ENCODE measurements around the gene CDH4. TPM values are rescaled to one million over a fixed set of nuclear protein-coding genes. Genes with fewer than 3 reads are reported as not detected.

CDH4 gene
- total and polyA plus RNA-seq, 9 of the 15 experiments (the other 6 are each of a cell fraction or from before 2014, with no cell fraction given): 0.04 TPM; not detected in 8

GRCh38 chr20:61974357-61974665, 722.2 kb downstream of the CDH4 start:
- intact Hi-C loops (cut with micrococcal nuclease) (no loop called here), in situ Hi-C loops (cut with MboI) (no loop called here)
- no peak overlapping the region for H3K4me3 ChIP-seq
- TF ChIP-seq ZNF583 (CRISPR knock-in tag; IDR thresholded peaks at IDR 0.05): no peak
- H3K4me1 ChIP-seq (replicated peaks in 1 of 2; ENCODE audit: control insufficient read depth in 2 of 2, insufficient read depth in 2 of 2, low read length in 2 of 2): peaks cover 0 to 6% of the 10 kb centered on the region in 2 experiments; a peak in 1 of 5 replicates
- no peak overlapping the region for H3K4me2 ChIP-seq (ENCODE audit: insufficient read depth, low read length)
- FAIRE-seq: no peak
- no peak for ATAC-seq
- H2AFZ ChIP-seq (ENCODE audit: low read depth, low read length): no peak overlapping the region
- no peaks in the 10 kb centered on the region for H3K9me3 ChIP-seq (replicated peaks; ENCODE audit: control insufficient read depth, insufficient read depth, low read depth, low read length)
- ChIA-PET POLR2A (no interaction called here), CTCF (ENCODE audit: low intra/inter-chr PET ratio) (no interaction called here)
- no peak for DNase-seq (ENCODE audit: extremely low read depth in 1 of 4, low spot score in 3 of 4)
- peaks cover 32% of the 10 kb centered on the region; the same call in 1 of the 3 replicates for H3K36me3 ChIP-seq (ENCODE audit: control insufficient read depth, insufficient read depth, low read length)
- 92% methylated on average over 11 of the region's 14 CpGs for WGBS (ENCODE audit: insufficient coverage, low coverage, missing lambda C conversion rate)
- H3K9ac ChIP-seq (ENCODE audit: insufficient read depth in 1 of 2, low read depth in 2 of 2, low read length in 2 of 2): peak overlapping the region in 1 of 2 experiments; percentile 52; a peak in 1 of 4 replicates
- H4K20me1 ChIP-seq (replicated peaks; ENCODE audit: control insufficient read depth, insufficient read depth, low read length): no peaks in the 10 kb centered on the region
- H3K27me3 ChIP-seq (ENCODE audit: control insufficient read depth in 2 of 2, insufficient read depth in 2 of 2, low read length in 2 of 2): no peaks in the 10 kb centered on the region
- H3K9me1 ChIP-seq (ENCODE audit: control insufficient read depth, insufficient read depth, low read length): no peaks in the 10 kb centered on the region
- BruUV-seq (replicated peaks): no TSS peak
- no peaks in the 10 kb centered on the region for H3K79me2 ChIP-seq (ENCODE audit: control insufficient read depth, insufficient read depth, low read length)
- no peak overlapping the region for H3K27ac ChIP-seq (ENCODE audit: extremely low read depth, low read depth, low read length)

- BruUV-seq (replicated peaks): no TSS peak
- Histone ChIP-seq H3K27ac (ENCODE audit: extremely low read depth, low read depth, low read length) (no peak overlapping the region), H3K79me2 (ENCODE audit: control insufficient read depth, insufficient read depth, low read length) (no peaks in the 10 kb centered on the region), H3K4me2 (ENCODE audit: insufficient read depth, low read length) (no peak overlapping the region), H3K27me3 (ENCODE audit: control insufficient read depth in 2 of 2, insufficient read depth in 2 of 2, low read length in 2 of 2) (no peaks in the 10 kb centered on the region), H4K20me1 (replicated peaks; ENCODE audit: control insufficient read depth, insufficient read depth, low read length) (no peaks in the 10 kb centered on the region), H3K9me1 (ENCODE audit: control insufficient read depth, insufficient read depth, low read length) (no peaks in the 10 kb centered on the region), H3K9ac (ENCODE audit: insufficient read depth in 1 of 2, low read depth in 2 of 2, low read length in 2 of 2) (no peak overlapping the region), H3K36me3 (ENCODE audit: control insufficient read depth, insufficient read depth, low read length) (peaks cover 39% of the 10 kb centered on the region; the same call in 1 of the 3 replicates), H2AFZ (ENCODE audit: low read depth, low read length) (no peak overlapping the region), H3K4me3 (no peak overlapping the region), H3K4me1 (replicated peaks in 1 of 2; ENCODE audit: control insufficient read depth in 2 of 2, insufficient read depth in 2 of 2, low read length in 2 of 2) (peaks cover 0 to 13% of the 10 kb centered on the region in 2 experiments; a peak in 1 of 5 replicates), H3K9me3 (replicated peaks; ENCODE audit: control insufficient read depth, insufficient read depth, low read depth, low read length) (no peaks in the 10 kb centered on the region)
- no peak for FAIRE-seq
- in situ Hi-C loops (cut with MboI) (no loop called here), intact Hi-C loops (cut with micrococcal nuclease) (no loop called here)
- 85% methylated on average over 9 of the region's 11 CpGs for WGBS (ENCODE audit: insufficient coverage, low coverage, missing lambda C conversion rate)
- CTCF ChIA-PET (ENCODE audit: low intra/inter-chr PET ratio): no interaction called here
- POLR2A ChIA-PET: interaction anchor here (0.6 kb wide), 1 partner anchor 527 kb away, joined by 3 read pairs; no protein-coding TSS in a partner anchor
- no peak for ATAC-seq
- no peak for DNase-seq (ENCODE audit: extremely low read depth in 1 of 4, low spot score in 3 of 4)
- no peak for TF ChIP-seq RFX1 (IDR thresholded peaks at IDR 0.05)
- no peak for TF ChIP-seq EZH2 (IDR thresholded peaks at IDR 0.05; ENCODE audit: borderline replicate concordance, low read depth, low read length)
- TF ChIP-seq ZBED1 (IDR thresholded peaks at IDR 0.05): no peak
- no peak for TF ChIP-seq RFX7 (CRISPR knock-in tag; IDR thresholded peaks at IDR 0.05)
- no peak for TF ChIP-seq TEAD4 (IDR thresholded peaks at IDR 0.05; ENCODE audit: low read length)
- TF ChIP-seq TEAD4 (CRISPR knock-in tag; IDR thresholded peaks at IDR 0.05; ENCODE audit: borderline replicate concordance): no peak
- no peak for TF ChIP-seq ZNF507 (tag; conservative IDR thresholded peaks at IDR 0.05)
- TF ChIP-seq FUS (optimal IDR thresholded peaks at IDR 0.05; ENCODE audit: low read depth, low read length): no peak
- TF ChIP-seq GABPB1 (CRISPR knock-in tag; IDR thresholded peaks at IDR 0.05): no peak
- TF ChIP-seq CXXC5 (CRISPR knock-in tag; IDR thresholded peaks at IDR 0.05): no peak
- TF ChIP-seq, protein P1, sequence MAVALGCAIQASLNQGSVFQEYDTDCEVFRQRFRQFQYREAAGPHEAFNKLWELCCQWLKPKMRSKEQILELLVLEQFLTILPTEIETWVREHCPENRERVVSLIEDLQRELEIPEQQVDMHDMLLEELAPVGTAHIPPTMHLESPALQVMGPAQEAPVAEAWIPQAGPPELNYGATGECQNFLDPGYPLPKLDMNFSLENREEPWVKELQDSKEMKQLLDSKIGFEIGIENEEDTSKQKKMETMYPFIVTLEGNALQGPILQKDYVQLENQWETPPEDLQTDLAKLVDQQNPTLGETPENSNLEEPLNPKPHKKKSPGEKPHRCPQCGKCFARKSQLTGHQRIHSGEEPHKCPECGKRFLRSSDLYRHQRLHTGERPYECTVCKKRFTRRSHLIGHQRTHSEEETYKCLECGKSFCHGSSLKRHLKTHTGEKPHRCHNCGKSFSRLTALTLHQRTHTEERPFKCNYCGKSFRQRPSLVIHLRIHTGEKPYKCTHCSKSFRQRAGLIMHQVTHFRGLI (CRISPR knock-in tag; IDR thresholded peaks at IDR 0.05): no peak
- TF ChIP-seq THRB (CRISPR knock-in tag; conservative IDR thresholded peaks at IDR 0.05): no peak
- TF ChIP-seq YBX1 (IDR thresholded peaks at IDR 0.05): no peak
Observed at GRCh38 chr20:61975407-61976129, 723.5 kb downstream of the CDH4 start.
